GM12878 (cell line): ENCODE results near the gene RNPS1.

ENCODE experiments used
- ATF2 ChIP-seq: IDR thresholded peaks from 2 replicates; pipeline ENCODE4 v1.6.1; 2012; ENCODE audit warnings: low read length, inconsistent platforms
- CBFB ChIP-seq: IDR thresholded peaks from 2 replicates; pipeline ENCODE4 v1.6.1; 2016; ENCODE audit warnings: antibody characterized with exemption, low read depth
- CTCF ChIP-seq, 3 experiments: IDR thresholded peaks in 2 of 3; conservative IDR thresholded peaks in 1 of 3; 2 replicates each; pipeline ENCODE4 v1.5.1; 2011; ENCODE audit warnings: low read depth in 3 of 3, low read length in 3 of 3, mild to moderate bottlenecking in 3 of 3, control low read depth in 2 of 3, moderate library complexity in 2 of 3, inconsistent platforms in 1 of 3, mixed read lengths in 1 of 3; ENCODE audit not compliant: control insufficient read depth in 2 of 3, insufficient read depth in 1 of 3; ENCODE audit errors: extremely low read depth in 1 of 3
- ELK1 ChIP-seq: IDR thresholded peaks from 2 replicates; pipeline ENCODE4 v1.6.1; 2012; ENCODE audit warnings: low read depth, low read length, improper control_type of control experiment
- ESRRA ChIP-seq: IDR thresholded peaks from 2 replicates; pipeline ENCODE4 v1.6.1; 2012; ENCODE audit warnings: mild to moderate bottlenecking, low read length, improper control_type of control experiment
- FOXM1 ChIP-seq: IDR thresholded peaks from 2 replicates; pipeline ENCODE4 v1.6.1; 2012; ENCODE audit warnings: low read depth, mild to moderate bottlenecking, inconsistent platforms, low read length, moderate library complexity
- JUND ChIP-seq: IDR thresholded peaks from 2 replicates; pipeline ENCODE4 v1.6.1; 2012; ENCODE audit warnings: low read depth, mild to moderate bottlenecking, low read length, improper control_type of control experiment, moderate library complexity
- NFIC ChIP-seq: IDR thresholded peaks from 2 replicates; pipeline ENCODE4 v1.6.1; 2012; ENCODE audit warnings: low read depth, mild to moderate bottlenecking, inconsistent platforms, low read length, moderate library complexity
- NR2F1 ChIP-seq: fragments of 450-650 bp; conservative IDR thresholded peaks from 2 replicates; pipeline ENCODE4 v1.6.1; 2017; ENCODE audit warnings: mild to moderate bottlenecking
- POLR2A ChIP-seq: IDR thresholded peaks from 2 replicates; pipeline ENCODE4 v1.6.1; 2011; ENCODE audit warnings: low read depth, mild to moderate bottlenecking, low read length
- RFX5 ChIP-seq: IDR thresholded peaks from 2 replicates; pipeline ENCODE4 v1.6.1; 2011; ENCODE audit warnings: low read depth, low read length, improper control_type of control experiment
- SMC3 ChIP-seq: IDR thresholded peaks from 2 replicates; pipeline ENCODE4 v1.6.1; 2011; ENCODE audit warnings: low read length, improper control_type of control experiment, borderline replicate concordance
- TCF3 ChIP-seq: IDR thresholded peaks from 2 replicates; pipeline ENCODE4 v1.6.1; 2012; ENCODE audit warnings: low read depth, mild to moderate bottlenecking, low read length, borderline replicate concordance; ENCODE audit not compliant: insufficient read depth
- ZNF274 ChIP-seq: IDR thresholded peaks from one replicate; pipeline ENCODE4 v1.8.0; 2011; ENCODE audit not compliant: insufficient read length, insufficient read depth

GRCh38 chr16:2275476-2276367 lies 7.8 kb upstream of the RNPS1 start:
- TF ChIP-seq CTCF (IDR thresholded peaks at IDR 0.05 in 2 of 3, conservative IDR thresholded peaks at IDR 0.05 in 1 of 3; ENCODE audit: control insufficient read depth in 2 of 3, extremely low read depth in 1 of 3, insufficient read depth in 1 of 3, low read depth in 3 of 3, low read length in 3 of 3) (no peak), ZNF274 (no peak), NFIC (no peak), SMC3 (no peak), FOXM1 (no peak), ELK1 (no peak), RFX5 (no peak), NR2F1 (no peak), JUND (no peak), ESRRA (no peak), POLR2A (no peak), CBFB (no peak), ATF2 (no peak), TCF3 (no peak)
